Breast epithelium (tissue), 3 donors: ENCODE measurements around the gene CCNJL.

Experiments used
- POLR2AphosphoS5 ChIP-seq, 3 donors: sonication (generic); formaldehyde crosslinking; IDR thresholded peaks; one replicate each; pipeline ENCODE4 v1.6.1; 2017; ENCODE audit warnings: antibody characterized with exemption in 3 of 3
- TF ChIP-seq, protein P1 (sequence below), 3 donors: fragments of 450-650 bp; IDR thresholded peaks; one replicate each; pipeline ENCODE4 v1.5.1; 2016 to 2017; ENCODE audit warnings: antibody characterized with exemption in 3 of 3, mild to moderate bottlenecking in 3 of 3, moderate library complexity in 3 of 3

DNA sequence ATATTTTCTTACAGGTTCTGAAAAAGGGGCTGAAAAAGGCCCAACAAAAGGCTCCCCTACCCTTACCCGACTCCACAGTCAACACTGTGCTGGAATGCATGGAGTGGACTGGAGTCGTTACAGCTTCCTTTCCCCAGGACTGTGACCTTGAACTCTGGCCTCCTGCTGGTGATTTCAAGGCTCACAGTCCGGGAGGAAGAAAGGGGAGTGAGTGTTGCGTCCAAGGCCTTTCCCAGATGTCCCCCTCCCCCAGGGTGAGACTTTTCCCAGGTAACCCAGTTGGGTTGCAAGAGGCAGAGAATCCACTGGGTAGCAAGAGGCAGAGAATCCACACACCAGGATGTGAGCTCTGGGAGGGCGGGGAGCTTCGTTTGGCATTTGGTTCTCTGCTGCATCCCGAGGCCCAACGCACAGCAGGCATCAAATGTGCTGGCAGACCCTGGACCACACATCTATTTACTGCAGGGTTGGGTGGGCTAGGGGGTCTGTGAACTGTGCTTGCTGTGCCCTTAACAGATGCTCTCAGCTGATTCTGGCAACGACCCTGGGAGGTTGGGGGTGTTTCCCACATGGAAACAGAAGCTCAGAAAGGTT, 45.5 kb downstream of the CCNJL start:
- TF ChIP-seq, protein P1, sequence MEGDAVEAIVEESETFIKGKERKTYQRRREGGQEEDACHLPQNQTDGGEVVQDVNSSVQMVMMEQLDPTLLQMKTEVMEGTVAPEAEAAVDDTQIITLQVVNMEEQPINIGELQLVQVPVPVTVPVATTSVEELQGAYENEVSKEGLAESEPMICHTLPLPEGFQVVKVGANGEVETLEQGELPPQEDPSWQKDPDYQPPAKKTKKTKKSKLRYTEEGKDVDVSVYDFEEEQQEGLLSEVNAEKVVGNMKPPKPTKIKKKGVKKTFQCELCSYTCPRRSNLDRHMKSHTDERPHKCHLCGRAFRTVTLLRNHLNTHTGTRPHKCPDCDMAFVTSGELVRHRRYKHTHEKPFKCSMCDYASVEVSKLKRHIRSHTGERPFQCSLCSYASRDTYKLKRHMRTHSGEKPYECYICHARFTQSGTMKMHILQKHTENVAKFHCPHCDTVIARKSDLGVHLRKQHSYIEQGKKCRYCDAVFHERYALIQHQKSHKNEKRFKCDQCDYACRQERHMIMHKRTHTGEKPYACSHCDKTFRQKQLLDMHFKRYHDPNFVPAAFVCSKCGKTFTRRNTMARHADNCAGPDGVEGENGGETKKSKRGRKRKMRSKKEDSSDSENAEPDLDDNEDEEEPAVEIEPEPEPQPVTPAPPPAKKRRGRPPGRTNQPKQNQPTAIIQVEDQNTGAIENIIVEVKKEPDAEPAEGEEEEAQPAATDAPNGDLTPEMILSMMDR (IDR thresholded peaks at IDR 0.05): no peak
- no peak for TF ChIP-seq POLR2AphosphoS5 (IDR thresholded peaks at IDR 0.05)
